ENCODE data around the gene CREBBP. TPM values are rescaled to one million over a fixed set of nuclear protein-coding genes. Genes with fewer than 3 reads are reported as not detected.

The CREBBP gene
- total RNA-seq, 1 donor from 2014 or later = 15.9 TPM

- no peak for DNase-seq (ENCODE audit: low read depth in 2 of 2)
Observed at GRCh38 chr16:3736116-3736515, 144.4 kb downstream of the CREBBP start.

- DNase-seq (ENCODE audit: low read depth in 2 of 2) = no peak
Observed at GRCh38 chr16:3735541-3735940, 145.0 kb downstream of the CREBBP start.

- no peak for DNase-seq (ENCODE audit: low read depth in 2 of 2)
Observed at GRCh38 chr16:3734758-3735221, 145.7 kb downstream of the CREBBP start.

- DNase-seq (ENCODE audit: low read depth in 2 of 2) = no peak
Observed at GRCh38 chr16:3734084-3734757, 146.3 kb downstream of the CREBBP start.

GRCh38 chr16:3732171-3732570, 148.3 kb downstream of the CREBBP start:
- no peak for DNase-seq (ENCODE audit: low read depth in 2 of 2)

- DNase-seq (ENCODE audit: low read depth in 2 of 2) = no peak
Observed at GRCh38 chr16:3731126-3731935, 149.2 kb downstream of the CREBBP start.

- no peak for DNase-seq (ENCODE audit: low read depth in 2 of 2)
Observed at GRCh38 chr16:3730161-3731125, 150.1 kb downstream of the CREBBP start.

- no peak for DNase-seq (ENCODE audit: low read depth in 2 of 2)
Observed at GRCh38 chr16:3729161-3730112, 151.1 kb downstream of the CREBBP start.

- DNase-seq (ENCODE audit: low read depth in 2 of 2) = no peak
Observed at GRCh38 chr16:3728424-3729160, 151.9 kb downstream of the CREBBP start.

GRCh38 chr16:3727806-3728381, 152.6 kb downstream of the CREBBP start:
- DNase-seq (ENCODE audit: low read depth in 2 of 2) = no peak

GRCh38 chr16:3726021-3726687, 154.4 kb downstream of the CREBBP start:
- DNase-seq (ENCODE audit: low read depth in 2 of 2) = no peak

GRCh38 chr16:3725276-3725675, 155.2 kb downstream of the CREBBP start:
- no peak for DNase-seq (ENCODE audit: low read depth in 2 of 2)

- no peak for DNase-seq (ENCODE audit: low read depth in 2 of 2)
Observed at GRCh38 chr16:3722508-3722907, 158.0 kb downstream of the CREBBP start.

GRCh38 chr16:3720418-3720817, 160.1 kb downstream of the CREBBP start:
- no peak for DNase-seq (ENCODE audit: low read depth in 2 of 2)

- DNase-seq (ENCODE audit: low read depth in 2 of 2) = no peak
Observed at GRCh38 chr16:3718628-3719027, 161.9 kb downstream of the CREBBP start.

GRCh38 chr16:3718019-3718391, 162.5 kb downstream of the CREBBP start:
- no peak for DNase-seq (ENCODE audit: low read depth in 2 of 2)

GRCh38 chr16:3717235-3718018, 163.1 kb downstream of the CREBBP start, which contains the start of gene TRAP1:
TRAP1 (minus strand) TSS chr16:3717524; CDS start chr16:3717508, 16 bp downstream.
- DNase-seq (ENCODE audit: low read depth in 2 of 2) = peak; percentile 89 to 92

- DNase-seq (ENCODE audit: low read depth in 2 of 2) = peak; percentile 34 to 47
Observed at GRCh38 chr16:3716831-3717234, 163.7 kb downstream of the CREBBP start.

Data from lung microvascular endothelial cell (primary cell).